Body of pancreas (tissue), 4 donors: Measurements from ENCODE around the gene AGPAT4.

Experiments
- CTCF ChIP-seq, 7 experiments: fragments of 450-650 bp in 4 of 7; fragments of 200-600 bp in 3 of 7; sonication (generic) in 3 of 7; IDR thresholded peaks; one replicate each; pipeline ENCODE4 v1.5.1; 2016 to 2019; ENCODE audit warnings: antibody characterized with exemption in 7 of 7
- POLR2A ChIP-seq, 3 donors: fragments of 450-650 bp; IDR thresholded peaks; one replicate each; pipeline ENCODE4 v1.6.1; 2016; ENCODE audit warnings: antibody characterized with exemption in 3 of 3, mild to moderate bottlenecking in 2 of 3

DNA sequence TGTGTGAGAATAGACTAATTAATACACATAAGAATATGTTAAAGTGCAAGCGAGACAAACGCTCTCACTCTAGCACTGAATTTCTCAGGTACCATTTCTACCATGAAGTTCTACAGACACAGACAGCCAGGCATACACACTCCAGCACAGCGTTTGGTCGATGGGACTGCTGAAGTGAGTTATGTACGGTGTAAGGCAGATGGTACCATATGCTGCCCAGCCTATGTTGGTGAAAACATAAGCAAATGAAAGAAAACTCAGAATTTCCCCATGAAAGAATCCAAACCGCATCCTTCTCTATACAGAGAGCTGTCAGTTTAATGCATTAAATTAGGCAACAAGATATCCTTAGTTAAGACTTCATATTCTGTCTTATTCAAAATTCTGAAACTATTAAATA, 34.9 kb downstream of the AGPAT4 start:
- TF ChIP-seq CTCF (IDR thresholded peaks at IDR 0.05) (no peak), POLR2A (IDR thresholded peaks at IDR 0.05) (no peak)
